GM08714 (cell line): Measurements from ENCODE around the gene NUDT14.

Experiments
- H3K4me3 ChIP-seq: fragments of 200-500 bp; sonication (Bioruptor generic); 2 replicates; pipeline ENCODE4 v1.5.1; 2014; ENCODE audit warnings: mild to moderate bottlenecking, low read length, inconsistent platforms
- ZNF274 ChIP-seq: IDR thresholded peaks from 2 replicates; pipeline ENCODE4 v1.6.1; 2012; ENCODE audit warnings: mild to moderate bottlenecking, low read depth, low read length

NUDT14 gene

GRCh38 chr14:105196265-105196960 lies 15.3 kb upstream of the NUDT14 start:
- no peak for TF ChIP-seq ZNF274
- no peak overlapping the region for H3K4me3 ChIP-seq

- no peak overlapping the region for H3K4me3 ChIP-seq
Observed at GRCh38 chr14:105195522-105196264, 14.6 kb upstream of the NUDT14 start.

GRCh38 chr14:105195051-105195450 lies 13.9 kb upstream of the NUDT14 start:
- no peak overlapping the region for H3K4me3 ChIP-seq
- TF ChIP-seq ZNF274 = no peak

More at GRCh38 chr14:105195522-105196264, 14.6 kb upstream of the NUDT14 start:
- TF ChIP-seq ZNF274 = no peak

GRCh38 chr14:105193916-105194782 lies 13.0 kb upstream of the NUDT14 start:
- no peak for TF ChIP-seq ZNF274
- no peak overlapping the region for H3K4me3 ChIP-seq

- no peak for TF ChIP-seq ZNF274
- H3K4me3 ChIP-seq = no peak overlapping the region
Observed at GRCh38 chr14:105192866-105193731, 12.0 kb upstream of the NUDT14 start.

- no peak for TF ChIP-seq ZNF274
- no peak overlapping the region for H3K4me3 ChIP-seq
Observed at GRCh38 chr14:105187935-105188524, 6.9 kb upstream of the NUDT14 start.

- no peak overlapping the region for H3K4me3 ChIP-seq
- no peak for TF ChIP-seq ZNF274
Observed at GRCh38 chr14:105187116-105187515, 6.0 kb upstream of the NUDT14 start.

- TF ChIP-seq ZNF274 = no peak
- H3K4me3 ChIP-seq = no peak overlapping the region
Observed at GRCh38 chr14:105185973-105186372, 4.9 kb upstream of the NUDT14 start.

- no peak for TF ChIP-seq ZNF274
Observed at GRCh38 chr14:105185001-105185400, 3.9 kb upstream of the NUDT14 start.

GRCh38 chr14:105184461-105184860 lies 3.3 kb upstream of the NUDT14 start:
- no peak for TF ChIP-seq ZNF274

More at GRCh38 chr14:105185001-105185400, 3.9 kb upstream of the NUDT14 start:
- H3K4me3 ChIP-seq = no peak overlapping the region

GRCh38 chr14:105182296-105183020 lies 1.3 kb upstream of the NUDT14 start:
- no peak overlapping the region for H3K4me3 ChIP-seq
- TF ChIP-seq ZNF274 = no peak

More at GRCh38 chr14:105184461-105184860, 3.3 kb upstream of the NUDT14 start:
- H3K4me3 ChIP-seq = no peak overlapping the region

GRCh38 chr14:105181549-105182295 lies 610 bp upstream of the NUDT14 start:
- H3K4me3 ChIP-seq = no peak overlapping the region; the same call in 1 of the 2 replicates
- TF ChIP-seq ZNF274 = no peak
